ENCODE results near the gene MAP3K7. TPM values are rescaled to one million over a fixed set of nuclear protein-coding genes. Genes with fewer than 3 reads are reported as not detected.

The MAP3K7 gene
- total and polyA plus RNA-seq, 2 donors from 2014 or later, result 14.8 to 25.7 TPM

DNA sequence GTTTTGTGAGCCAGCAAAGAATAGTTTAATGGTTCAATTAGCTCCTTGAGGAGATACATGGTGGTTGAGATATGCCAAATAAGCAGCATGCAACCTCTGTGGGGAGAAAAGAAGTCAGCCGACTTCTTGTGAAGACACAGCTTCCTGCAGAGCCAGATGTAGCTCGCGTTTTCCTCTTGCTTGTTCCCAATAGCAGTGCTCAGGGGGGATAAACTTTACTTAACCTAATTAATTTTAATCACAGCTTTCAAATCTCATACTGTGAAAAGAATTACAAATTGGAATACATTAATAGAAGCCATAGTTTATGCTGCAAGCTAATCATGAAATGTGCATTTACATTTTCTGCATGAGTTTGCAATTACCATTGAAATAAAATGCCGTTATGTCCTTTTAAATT is 106.2 kb downstream of the MAP3K7 start:
- Histone ChIP-seq H3K27ac (ENCODE audit: low read depth in 2 of 2, low read length in 2 of 2) (no peak overlapping the region), H3K36me3 (ENCODE audit: control insufficient read depth in 2 of 3, insufficient read depth in 3 of 3, low read length in 3 of 3) (no peaks in the 10 kb centered on the region), H3K4me3 (ENCODE audit: low read length in 3 of 3) (no peak overlapping the region), H3K9me3 (ENCODE audit: control insufficient read depth in 2 of 3, insufficient read depth in 1 of 3, low read length in 3 of 3) (no peaks in the 10 kb centered on the region), H3K27me3 (ENCODE audit: control insufficient read depth, insufficient read depth, low read length) (no peaks in the 10 kb centered on the region), H3K9ac (ENCODE audit: low read length in 3 of 3) (no peak overlapping the region), H3K4me1 (ENCODE audit: control insufficient read depth in 2 of 3, insufficient read depth in 2 of 3, low read depth in 1 of 3, low read length in 3 of 3) (peaks cover 0 to 5% (median 0%) of the 10 kb centered on the region in 3 donors)
- FAIRE-seq (no peak), DNase-seq (no peak)
- TF ChIP-seq, protein P1, sequence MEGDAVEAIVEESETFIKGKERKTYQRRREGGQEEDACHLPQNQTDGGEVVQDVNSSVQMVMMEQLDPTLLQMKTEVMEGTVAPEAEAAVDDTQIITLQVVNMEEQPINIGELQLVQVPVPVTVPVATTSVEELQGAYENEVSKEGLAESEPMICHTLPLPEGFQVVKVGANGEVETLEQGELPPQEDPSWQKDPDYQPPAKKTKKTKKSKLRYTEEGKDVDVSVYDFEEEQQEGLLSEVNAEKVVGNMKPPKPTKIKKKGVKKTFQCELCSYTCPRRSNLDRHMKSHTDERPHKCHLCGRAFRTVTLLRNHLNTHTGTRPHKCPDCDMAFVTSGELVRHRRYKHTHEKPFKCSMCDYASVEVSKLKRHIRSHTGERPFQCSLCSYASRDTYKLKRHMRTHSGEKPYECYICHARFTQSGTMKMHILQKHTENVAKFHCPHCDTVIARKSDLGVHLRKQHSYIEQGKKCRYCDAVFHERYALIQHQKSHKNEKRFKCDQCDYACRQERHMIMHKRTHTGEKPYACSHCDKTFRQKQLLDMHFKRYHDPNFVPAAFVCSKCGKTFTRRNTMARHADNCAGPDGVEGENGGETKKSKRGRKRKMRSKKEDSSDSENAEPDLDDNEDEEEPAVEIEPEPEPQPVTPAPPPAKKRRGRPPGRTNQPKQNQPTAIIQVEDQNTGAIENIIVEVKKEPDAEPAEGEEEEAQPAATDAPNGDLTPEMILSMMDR (IDR thresholded peaks at IDR 0.05; ENCODE audit: borderline replicate concordance, extremely low read depth, insufficient read depth), result no peak
- intact Hi-C loops (cut with DNase I), result loop anchor here (10.0 kb wide), 1 partner anchor 516 kb away; no protein-coding TSS in a partner anchor

DNA sequence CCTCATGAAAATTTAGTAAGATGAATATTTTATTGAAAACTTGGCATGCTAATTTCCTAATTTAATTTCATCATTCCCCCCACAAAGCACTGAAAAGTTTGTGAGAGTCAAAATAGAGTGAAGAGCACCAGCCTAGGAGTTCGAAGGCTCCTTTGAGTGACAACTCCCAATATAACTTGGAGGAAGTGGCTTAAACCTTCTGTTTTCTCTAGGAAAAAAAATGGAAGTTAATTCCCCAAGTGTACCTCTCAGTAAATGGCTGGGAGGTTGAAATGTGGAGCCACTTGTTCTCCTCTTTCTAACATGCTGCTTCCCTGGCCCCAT is 107.3 kb downstream of the MAP3K7 start:
- Histone ChIP-seq H3K27ac (ENCODE audit: low read depth in 2 of 2, low read length in 2 of 2) (no peak overlapping the region), H3K9ac (ENCODE audit: low read length in 3 of 3) (no peak overlapping the region), H3K36me3 (ENCODE audit: control insufficient read depth in 2 of 3, insufficient read depth in 3 of 3, low read length in 3 of 3) (no peaks in the 10 kb centered on the region), H3K9me3 (ENCODE audit: control insufficient read depth in 2 of 3, insufficient read depth in 1 of 3, low read length in 3 of 3) (no peaks in the 10 kb centered on the region), H3K4me1 (ENCODE audit: control insufficient read depth in 2 of 3, insufficient read depth in 2 of 3, low read depth in 1 of 3, low read length in 3 of 3) (peaks cover 0 to 5% (median 0%) of the 10 kb centered on the region in 3 donors), H3K27me3 (ENCODE audit: control insufficient read depth, insufficient read depth, low read length) (no peaks in the 10 kb centered on the region), H3K4me3 (ENCODE audit: low read length in 3 of 3) (no peak overlapping the region)
- intact Hi-C loops (cut with DNase I), result loop anchor here (10.0 kb wide), 1 partner anchor 535 kb away; no protein-coding TSS in a partner anchor
- TF ChIP-seq, protein P1 (IDR thresholded peaks at IDR 0.05; ENCODE audit: borderline replicate concordance, extremely low read depth, insufficient read depth), result no peak
- DNase-seq (no peak), FAIRE-seq (no peak)

DNA sequence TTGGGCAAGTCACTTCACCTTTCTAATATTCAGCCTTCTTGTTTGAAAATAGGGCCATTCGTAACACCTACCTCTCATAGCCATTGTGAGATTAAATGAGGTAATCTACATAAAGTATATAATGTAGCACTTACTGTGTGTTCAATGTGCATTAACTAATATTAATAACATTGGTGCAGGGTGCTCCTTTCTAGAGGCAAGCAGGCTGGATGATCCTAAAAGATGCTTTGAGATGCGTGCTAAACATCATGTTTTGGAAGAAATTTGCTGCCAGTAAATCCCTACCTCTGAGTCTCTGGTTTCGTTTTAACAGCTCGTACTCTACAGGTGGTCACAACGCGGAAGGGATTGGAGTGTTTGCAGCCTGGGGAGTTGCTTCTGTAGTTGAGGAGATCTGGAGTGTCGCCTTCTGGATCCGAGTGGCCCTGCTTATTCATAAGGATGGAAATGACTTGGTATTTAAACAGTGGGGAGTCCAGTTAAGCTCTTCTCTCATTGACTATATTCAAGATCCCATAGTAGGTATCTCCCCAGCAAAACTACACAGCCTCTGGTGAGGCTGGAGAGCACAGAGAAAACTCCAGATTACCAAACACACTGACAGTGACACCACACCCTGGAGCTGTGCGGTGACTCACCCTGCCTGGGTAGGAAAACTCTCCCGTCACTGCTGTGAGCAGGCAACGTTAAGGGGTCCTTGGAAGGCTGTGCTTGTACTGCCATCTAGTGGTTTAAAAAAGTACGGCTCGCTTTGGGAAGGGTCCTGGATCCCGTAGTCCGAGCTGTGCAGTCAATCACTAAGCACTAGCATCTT is 107.9 kb downstream of the MAP3K7 start:
- H3K9ac ChIP-seq (ENCODE audit: low read length in 3 of 3), result no peak overlapping the region
- TF ChIP-seq, protein P1 (IDR thresholded peaks at IDR 0.05; ENCODE audit: borderline replicate concordance, extremely low read depth, insufficient read depth), result peak; percentile 93
- intact Hi-C loops (cut with DNase I), result loop anchor here (10.0 kb wide), 1 partner anchor 534 kb away; no protein-coding TSS in a partner anchor
- no peak overlapping the region for H3K27ac ChIP-seq (ENCODE audit: low read depth in 2 of 2, low read length in 2 of 2)
- FAIRE-seq (peak; percentile 92), DNase-seq (peak; percentile 89 to 94 (median 93))
- H3K4me1 ChIP-seq (ENCODE audit: control insufficient read depth in 2 of 3, insufficient read depth in 2 of 3, low read depth in 1 of 3, low read length in 3 of 3), result peaks cover 0 to 5% (median 0%) of the 10 kb centered on the region in 3 donors
- no peaks in the 10 kb centered on the region for H3K27me3 ChIP-seq (ENCODE audit: control insufficient read depth, insufficient read depth, low read length)
- no peaks in the 10 kb centered on the region for H3K36me3 ChIP-seq (ENCODE audit: control insufficient read depth in 2 of 3, insufficient read depth in 3 of 3, low read length in 3 of 3)
- no peaks in the 10 kb centered on the region for H3K9me3 ChIP-seq (ENCODE audit: control insufficient read depth in 2 of 3, insufficient read depth in 1 of 3, low read length in 3 of 3)
- H3K4me3 ChIP-seq (ENCODE audit: low read length in 3 of 3), result no peak overlapping the region

All from kidney (tissue), 14 donors.